Measurements from ENCODE around the gene HSD17B1. TPM values are rescaled to one million over a fixed set of nuclear protein-coding genes. Genes with fewer than 3 reads are reported as not detected.

The HSD17B1 gene
- total and polyA plus RNA-seq, 2 of the 13 experiments (the other 11 are each of a cell fraction or from before 2014, with no cell fraction given), result 0.54 to 0.93 TPM

GRCh38 chr17:42562388-42563142 is 9.8 kb downstream of the HSD17B1 start (continued):
- TF ChIP-seq ZBTB40 (IDR thresholded peaks at IDR 0.05), result no peak
- TF ChIP-seq ZBTB40 (CRISPR knock-in tag; IDR thresholded peaks at IDR 0.05), result peak; percentile 41; the same call in 1 of the 2 replicates
- peak; percentile 58; the same call in 1 of the 2 replicates for TF ChIP-seq MXD1 (CRISPR knock-in tag; IDR thresholded peaks at IDR 0.05)
- peak; percentile 89; the same call in 1 of the 2 replicates for TF ChIP-seq ZNF724P (CRISPR knock-in tag; IDR thresholded peaks at IDR 0.05; ENCODE audit: borderline replicate concordance)
- TF ChIP-seq THAP7 (CRISPR knock-in tag; IDR thresholded peaks at IDR 0.05), result no peak
- no peak for TF ChIP-seq ELK4 (CRISPR knock-in tag; IDR thresholded peaks at IDR 0.05; ENCODE audit: borderline replicate concordance)
- peak; percentile 31; the same call in 1 of the 2 replicates for TF ChIP-seq ZNF609 (CRISPR knock-in tag; IDR thresholded peaks at IDR 0.05; ENCODE audit: borderline replicate concordance)
- TF ChIP-seq ZNF180 (CRISPR knock-in tag; IDR thresholded peaks at IDR 0.05; ENCODE audit: borderline replicate concordance, low read depth), result no peak
